Measurements from ENCODE around the gene OIT3. TPM values are rescaled to one million over a fixed set of nuclear protein-coding genes. Genes with fewer than 3 reads are reported as not detected.

OIT3 gene
- total RNA-seq, 1 donor from 2014 or later, result not detected

DNA sequence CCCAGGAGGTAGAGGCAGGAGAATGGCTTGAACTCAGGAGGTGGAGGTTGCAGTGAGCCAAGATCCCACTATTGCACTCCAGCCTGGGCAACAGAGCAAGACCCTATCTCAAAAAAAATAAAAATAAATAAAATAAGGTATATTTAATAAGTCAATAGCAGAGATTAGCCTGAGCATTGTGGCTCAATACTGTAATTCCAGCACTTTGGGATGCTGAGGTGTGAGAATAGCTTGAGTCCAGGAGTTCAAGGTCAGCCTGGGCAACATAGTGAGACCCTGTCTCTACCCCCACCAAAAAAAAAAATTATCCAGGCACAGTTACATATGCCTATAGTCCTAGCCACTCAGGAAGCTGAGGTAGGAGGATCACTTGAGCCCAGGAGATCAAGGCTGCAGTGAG is 38.4 kb upstream of the OIT3 start:
- Histone ChIP-seq H3K27me3 (no peaks in the 10 kb centered on the region), H3K27ac (no peak overlapping the region), H3K4me1 (no peaks in the 10 kb centered on the region), H3K9me3 (no peaks in the 10 kb centered on the region), H3K36me3 (peaks cover 4% of the 10 kb centered on the region), H3K4me3 (no peak overlapping the region)
- TF ChIP-seq, protein P1, sequence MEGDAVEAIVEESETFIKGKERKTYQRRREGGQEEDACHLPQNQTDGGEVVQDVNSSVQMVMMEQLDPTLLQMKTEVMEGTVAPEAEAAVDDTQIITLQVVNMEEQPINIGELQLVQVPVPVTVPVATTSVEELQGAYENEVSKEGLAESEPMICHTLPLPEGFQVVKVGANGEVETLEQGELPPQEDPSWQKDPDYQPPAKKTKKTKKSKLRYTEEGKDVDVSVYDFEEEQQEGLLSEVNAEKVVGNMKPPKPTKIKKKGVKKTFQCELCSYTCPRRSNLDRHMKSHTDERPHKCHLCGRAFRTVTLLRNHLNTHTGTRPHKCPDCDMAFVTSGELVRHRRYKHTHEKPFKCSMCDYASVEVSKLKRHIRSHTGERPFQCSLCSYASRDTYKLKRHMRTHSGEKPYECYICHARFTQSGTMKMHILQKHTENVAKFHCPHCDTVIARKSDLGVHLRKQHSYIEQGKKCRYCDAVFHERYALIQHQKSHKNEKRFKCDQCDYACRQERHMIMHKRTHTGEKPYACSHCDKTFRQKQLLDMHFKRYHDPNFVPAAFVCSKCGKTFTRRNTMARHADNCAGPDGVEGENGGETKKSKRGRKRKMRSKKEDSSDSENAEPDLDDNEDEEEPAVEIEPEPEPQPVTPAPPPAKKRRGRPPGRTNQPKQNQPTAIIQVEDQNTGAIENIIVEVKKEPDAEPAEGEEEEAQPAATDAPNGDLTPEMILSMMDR (IDR thresholded peaks at IDR 0.05), result no peak
- ATAC-seq (no peak), DNase-seq (no peak)
- intact Hi-C loops (cut with DNase I), result no loop called here

DNA sequence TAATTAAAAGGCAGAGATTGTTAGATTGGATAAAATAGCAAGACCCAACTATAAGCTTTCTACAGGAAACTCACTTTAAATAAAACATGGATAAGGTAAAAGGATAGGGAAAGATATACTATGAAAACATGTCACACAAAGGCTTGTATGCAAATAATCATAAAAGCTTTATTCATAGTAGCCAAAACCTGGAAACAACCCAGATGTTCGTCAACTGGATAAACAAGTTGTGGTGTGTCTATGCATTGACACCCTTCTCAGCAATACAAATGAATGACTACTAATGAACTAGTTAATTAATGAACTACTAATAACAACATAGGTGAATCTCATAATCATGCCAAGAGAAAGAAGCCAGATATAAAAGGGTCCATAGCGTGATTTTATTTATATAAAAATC is 37.7 kb upstream of the OIT3 start:
- ATAC-seq, result no peak
- intact Hi-C loops (cut with DNase I), result no loop called here
- H3K27ac ChIP-seq, result no peak overlapping the region
- TF ChIP-seq, protein P1 (IDR thresholded peaks at IDR 0.05), result no peak
- H3K4me1 ChIP-seq, result no peaks in the 10 kb centered on the region
- no peaks in the 10 kb centered on the region for H3K27me3 ChIP-seq
- H3K4me3 ChIP-seq, result no peak overlapping the region
- DNase-seq, result no peak
- no peaks in the 10 kb centered on the region for H3K9me3 ChIP-seq
- H3K36me3 ChIP-seq, result peaks cover 11% of the 10 kb centered on the region

- ATAC-seq, result no peak
- TF ChIP-seq, protein P1 (IDR thresholded peaks at IDR 0.05), result no peak
These were observed 35.5 kb upstream of the OIT3 start for GRCh38 chr10:72858067-72858466.

GRCh38 chr10:72862957-72863356 is 30.6 kb upstream of the OIT3 start:
- Histone ChIP-seq H3K4me1 (no peaks in the 10 kb centered on the region), H3K36me3 (peaks cover 27% of the 10 kb centered on the region), H3K27me3 (no peaks in the 10 kb centered on the region), H3K4me3 (no peak overlapping the region), H3K27ac (no peak overlapping the region), H3K9me3 (no peaks in the 10 kb centered on the region)
- DNase-seq (no peak), ATAC-seq (no peak)
- intact Hi-C loops (cut with DNase I), result no loop called here
- TF ChIP-seq, protein P1 (IDR thresholded peaks at IDR 0.05), result no peak

More at GRCh38 chr10:72858067-72858466, 35.5 kb upstream of the OIT3 start:
- Histone ChIP-seq H3K27me3 (no peaks in the 10 kb centered on the region), H3K9me3 (no peaks in the 10 kb centered on the region), H3K4me3 (no peak overlapping the region), H3K27ac (no peak overlapping the region), H3K36me3 (peaks cover 25% of the 10 kb centered on the region), H3K4me1 (no peaks in the 10 kb centered on the region)
- intact Hi-C loops (cut with DNase I), result no loop called here
- DNase-seq, result no peak

DNA sequence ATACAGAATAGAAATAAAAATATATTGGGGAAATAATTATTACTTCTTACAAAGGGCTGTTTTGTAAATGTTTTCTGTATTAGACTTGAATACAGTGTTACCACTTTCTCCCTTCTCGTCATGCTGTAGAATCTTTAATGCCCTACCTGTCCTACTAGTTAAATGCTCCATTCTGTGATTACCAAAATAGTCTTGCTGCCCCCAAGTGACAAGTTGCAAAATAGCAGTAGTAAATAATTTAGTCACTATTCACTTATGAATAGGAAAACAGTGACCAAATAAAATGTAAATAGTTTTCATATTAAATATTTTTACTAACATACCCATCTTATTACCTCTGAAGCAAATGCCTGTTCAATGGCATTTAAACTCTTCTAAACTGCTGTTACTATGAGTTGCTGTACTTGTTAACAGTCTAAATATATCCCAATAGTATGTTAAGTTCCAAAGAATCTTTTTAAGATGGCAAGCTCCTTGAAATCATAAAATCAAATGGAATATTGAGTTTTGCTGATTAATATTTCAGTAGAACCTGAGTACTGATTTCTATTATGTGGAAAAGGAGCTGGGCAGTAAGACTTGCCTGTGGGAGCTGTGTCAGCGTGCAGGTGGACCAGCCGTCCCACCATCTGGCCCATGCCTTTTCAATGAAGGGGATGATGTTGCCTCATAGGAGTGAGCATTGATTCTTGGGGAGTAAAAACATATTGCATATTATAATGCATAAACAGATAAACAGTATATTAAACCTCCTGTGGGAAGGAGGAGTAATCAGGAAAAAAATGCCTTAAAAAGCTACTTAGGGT is 18.1 kb upstream of the OIT3 start:
- Histone ChIP-seq H3K4me3 (no peak overlapping the region), H3K27me3 (no peaks in the 10 kb centered on the region), H3K4me1 (no peaks in the 10 kb centered on the region), H3K9me3 (no peaks in the 10 kb centered on the region), H3K36me3 (peaks cover 24% of the 10 kb centered on the region), H3K27ac (no peak overlapping the region)
- ATAC-seq, result peak; percentile 53
- DNase-seq, result no peak
- intact Hi-C loops (cut with DNase I), result no loop called here
- TF ChIP-seq, protein P1 (IDR thresholded peaks at IDR 0.05), result peak; percentile 52
